ENCODE results near the gene SCAPER.

- TF ChIP-seq CTCF (IDR thresholded peaks at IDR 0.05; ENCODE audit: insufficient read depth, low read length) (no peak), POLR2AphosphoS5 (IDR thresholded peaks at IDR 0.05; ENCODE audit: low read depth) (no peak), GABPA (IDR thresholded peaks at IDR 0.05; ENCODE audit: low read depth) (no peak), REST (IDR thresholded peaks at IDR 0.05; ENCODE audit: insufficient replicate concordance, low read depth) (no peak), SPI1 (IDR thresholded peaks at IDR 0.05; ENCODE audit: borderline replicate concordance, low read depth) (no peak)
Measured at GRCh38 chr15:76773234-76773633, 131.9 kb downstream of the SCAPER start.

Data from HL-60 (cell line).